Esophagus (tissue), 2 donors: Measurements from ENCODE around the gene HIPK1. TPM values are rescaled to one million over a fixed set of nuclear protein-coding genes. Genes with fewer than 3 reads are reported as not detected.
"Not testable (repeated sequence)": the region's sequence is repeated elsewhere in the genome, so short reads cannot be mapped to it uniquely, and the experiment has no call there.

Experiments used
- H3K27ac ChIP-seq, 2 donors: one replicate each; pipeline ENCODE4 v1.5.1; 2013; ENCODE audit warnings: low read depth in 2 of 2, mild to moderate bottlenecking in 2 of 2, inconsistent platforms in 1 of 2, low read length in 1 of 2, moderate library complexity in 1 of 2
- H3K27me3 ChIP-seq, 2 donors: one replicate each; pipeline ENCODE4 v1.6.1; 2013; ENCODE audit warnings: low read length in 2 of 2, control low read depth in 1 of 2, mild to moderate bottlenecking in 1 of 2; ENCODE audit not compliant: insufficient read depth in 2 of 2, control insufficient read depth in 1 of 2
- H3K36me3 ChIP-seq, 2 donors: one replicate each; pipeline ENCODE4 v1.6.1; 2013; ENCODE audit warnings: low read length in 1 of 2; ENCODE audit not compliant: control insufficient read depth in 2 of 2, insufficient read depth in 2 of 2
- H3K4me1 ChIP-seq, 2 donors: one replicate each; pipeline ENCODE4 v1.6.1; 2013; ENCODE audit warnings: low read length in 1 of 2; ENCODE audit not compliant: control insufficient read depth in 2 of 2, insufficient read depth in 2 of 2
- H3K4me3 ChIP-seq, 2 donors: one replicate each; pipeline ENCODE4 v1.5.1; 2013; ENCODE audit warnings: low read length in 2 of 2, mild to moderate bottlenecking in 2 of 2, low read depth in 1 of 2, moderate library complexity in 1 of 2
- H3K9me3 ChIP-seq, 2 donors: one replicate each; pipeline ENCODE4 v1.6.1; 2013; ENCODE audit warnings: mild to moderate bottlenecking in 2 of 2, low read depth in 1 of 2, low read length in 1 of 2, moderate library complexity in 1 of 2; ENCODE audit not compliant: control insufficient read depth in 2 of 2, insufficient read depth in 1 of 2
- WGBS, 2 donors: extraction: QIAGEN DNeasy Blood & Tissue Kit; methylation state at CpG; one replicate each; pipeline ENCODE4 v1.1.7; 2013; 5-methylcytosine and 5-hydroxymethylcytosine counted together
- polyA plus RNA-seq, 2 donors: library from polyadenylated mRNA; stranded (reverse); fragments of 200-250 nt; gene quantifications; one replicate each; pipeline ENCODE4 v1.2.3, GENCODE V29; 2013
- donor health status: healthy with polysubstance abuse.
- donor health status: Bipolar disorder and iron deficiency.

Gene HIPK1
- polyA plus RNA-seq, 2 donors, result 10.8 to 14.5 TPM

DNA sequence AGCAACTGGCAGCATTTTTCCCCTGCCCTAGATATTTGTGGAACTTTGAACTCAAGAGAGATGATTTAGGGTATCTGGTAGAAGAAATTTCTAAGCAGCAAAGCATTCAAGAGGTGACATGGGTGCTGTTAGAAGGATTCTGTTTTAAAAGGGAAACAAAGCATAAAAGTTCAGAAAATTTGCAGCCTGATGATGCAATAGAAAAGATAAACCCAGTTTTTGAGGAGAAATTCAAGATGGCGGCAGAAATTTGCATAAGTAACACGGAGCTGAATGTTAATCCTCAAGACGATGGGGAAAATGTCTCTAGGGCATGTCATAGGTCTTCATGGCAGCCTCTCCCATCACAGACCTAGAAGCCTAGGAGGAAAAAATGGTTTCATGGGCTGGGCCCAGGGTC lies 90.6 kb downstream of the HIPK1 start:
- H3K27me3 ChIP-seq, H3K36me3 ChIP-seq, H3K4me3 ChIP-seq, H3K9me3 ChIP-seq, H3K4me1 ChIP-seq, H3K27ac ChIP-seq: not testable (repeated sequence)
- 88 to 95% methylated on average over 3 of the region's 3 CpGs for WGBS, 2 donors

DNA sequence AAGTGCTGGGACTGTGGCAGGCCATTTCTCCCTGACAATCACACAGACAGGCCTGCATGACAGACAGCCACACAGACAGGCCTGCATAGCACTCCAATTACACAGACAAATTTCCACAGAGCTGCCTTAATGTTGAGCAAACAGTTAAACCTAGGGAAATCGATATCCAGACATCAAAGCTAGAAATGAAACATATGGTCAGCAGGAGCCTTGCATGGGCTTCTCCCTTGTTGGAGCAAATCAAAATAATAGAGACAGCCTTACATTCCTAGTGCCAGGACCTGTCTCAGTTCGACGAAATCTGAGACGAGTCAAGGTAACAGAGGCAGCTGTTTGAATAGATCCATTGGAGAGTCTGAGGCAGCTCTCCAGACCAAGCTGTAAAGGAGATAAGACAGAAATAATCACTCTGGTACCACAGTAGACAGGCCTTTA lies 92.6 kb downstream of the HIPK1 start:
- 51 to 56% methylated on average over 4 of the region's 4 CpGs for WGBS, 2 donors
- Histone ChIP-seq H3K4me3 (no peak overlapping the region), H3K27ac (no peak overlapping the region), H3K27me3 (no peaks in the 10 kb centered on the region), H3K36me3 (no peaks in the 10 kb centered on the region), H3K9me3 (peaks cover 0 to 2% of the 10 kb centered on the region in 2 donors), H3K4me1 (no peaks in the 10 kb centered on the region)

DNA sequence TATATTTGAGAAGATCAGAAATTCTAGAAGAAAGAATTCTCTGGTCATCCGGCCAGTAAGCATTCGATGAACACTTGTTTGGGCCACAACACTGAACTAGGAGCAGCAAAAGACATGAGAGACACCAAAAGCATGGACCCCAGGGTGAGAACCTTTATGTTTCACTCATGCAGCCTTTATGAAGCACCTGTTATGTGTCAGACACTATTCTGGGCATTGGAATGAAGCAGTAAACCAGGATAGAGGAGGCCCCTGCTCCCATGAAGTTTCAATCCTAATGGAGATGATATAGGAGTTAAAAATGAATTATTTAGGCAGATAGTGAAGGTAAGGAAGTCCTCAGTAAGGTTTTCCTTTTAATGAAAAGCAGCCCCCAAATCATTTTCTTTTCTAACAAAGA lies 93.8 kb downstream of the HIPK1 start:
- no peaks in the 10 kb centered on the region for H3K4me1 ChIP-seq
- no peaks in the 10 kb centered on the region for H3K27me3 ChIP-seq
- H3K36me3 ChIP-seq, result no peaks in the 10 kb centered on the region
- H3K4me3 ChIP-seq, result no peak overlapping the region
- H3K9me3 ChIP-seq, result peaks cover 0 to 2% of the 10 kb centered on the region in 2 donors
- no peak overlapping the region for H3K27ac ChIP-seq
- WGBS, 2 donors, result 93 to 98% methylated on average over 2 of the region's 2 CpGs

GRCh38 chr1:114023377-114023776 lies 94.3 kb downstream of the HIPK1 start:
- Histone ChIP-seq H3K4me3 (no peak overlapping the region), H3K36me3 (no peaks in the 10 kb centered on the region), H3K4me1 (no peaks in the 10 kb centered on the region), H3K27ac (no peak overlapping the region), H3K9me3 (peaks cover 0 to 2% of the 10 kb centered on the region in 2 donors), H3K27me3 (no peaks in the 10 kb centered on the region)
- WGBS, 2 donors, result 79 to 82% methylated on average over 6 of the region's 6 CpGs

GRCh38 chr1:114024049-114024448 lies 94.9 kb downstream of the HIPK1 start:
- Histone ChIP-seq H3K4me1 (no peaks in the 10 kb centered on the region), H3K36me3 (no peaks in the 10 kb centered on the region), H3K9me3 (peaks cover 0 to 2% of the 10 kb centered on the region in 2 donors), H3K27ac (no peak overlapping the region), H3K4me3 (no peak overlapping the region), H3K27me3 (no peaks in the 10 kb centered on the region)
- WGBS, 2 donors, result 84 to 86% methylated on average over 6 of the region's 6 CpGs

DNA sequence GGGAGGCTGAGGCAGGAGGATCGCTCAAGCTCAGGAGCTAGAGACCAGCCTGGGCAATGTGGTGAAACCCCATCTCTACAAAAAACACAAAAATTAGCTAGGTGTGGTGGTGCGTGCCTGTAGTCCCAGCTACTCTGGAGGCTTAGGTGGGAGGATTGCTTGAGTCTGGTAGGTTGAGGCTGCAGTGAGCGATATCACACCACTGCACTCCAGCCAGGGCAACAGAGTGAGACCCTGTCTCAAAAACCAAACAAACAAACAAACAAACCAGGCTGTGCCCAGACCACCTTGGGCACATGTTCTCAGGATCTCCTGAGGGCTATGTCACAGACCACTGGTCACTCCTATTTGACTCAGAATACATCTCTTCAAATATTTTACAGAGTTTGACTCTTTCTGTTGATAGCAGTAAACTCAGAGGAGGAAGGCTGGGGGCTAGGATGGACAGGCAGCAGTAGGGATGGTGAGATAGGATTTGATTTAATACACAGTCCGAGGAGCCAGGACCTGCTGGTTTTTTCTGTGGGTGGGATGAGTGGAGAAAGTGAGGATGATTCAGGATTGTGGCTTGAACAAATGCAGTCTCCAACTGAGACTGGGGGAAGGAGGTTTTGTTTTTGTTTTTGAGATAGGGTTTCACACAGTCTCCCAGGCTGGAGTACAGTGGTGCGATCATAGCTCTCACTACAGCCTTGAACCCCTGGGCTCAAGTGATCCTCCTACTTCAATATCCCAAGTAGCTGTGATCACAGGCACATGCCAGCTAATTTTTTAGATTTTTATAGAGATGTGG lies 96.7 kb downstream of the HIPK1 start:
- no peaks in the 10 kb centered on the region for H3K4me1 ChIP-seq
- no peaks in the 10 kb centered on the region for H3K27me3 ChIP-seq
- no peak overlapping the region for H3K4me3 ChIP-seq
- H3K9me3 ChIP-seq, result no peaks in the 10 kb centered on the region
- WGBS, 2 donors, result 94 to 97% methylated on average over 5 of the region's 5 CpGs
- H3K36me3 ChIP-seq, result no peaks in the 10 kb centered on the region
- H3K27ac ChIP-seq, result no peak overlapping the region

DNA sequence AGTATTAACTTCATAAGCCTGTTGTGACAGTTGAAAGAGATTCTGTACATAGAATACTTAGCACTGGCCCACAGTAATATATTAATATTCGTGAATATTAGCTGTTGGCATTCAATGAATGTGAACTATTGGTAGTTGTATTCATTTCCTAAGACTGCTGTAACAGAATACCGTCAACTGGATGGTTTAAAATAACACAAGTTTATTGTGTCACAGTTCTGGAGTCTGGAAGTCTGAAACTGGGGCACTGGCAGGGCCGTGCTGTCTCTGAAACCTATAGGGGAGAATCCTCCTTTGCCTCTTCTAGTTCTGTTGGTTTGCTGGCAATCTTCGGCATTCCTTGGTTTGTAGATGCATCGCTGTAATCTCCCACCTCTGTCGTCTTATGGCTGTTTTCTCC lies 97.7 kb downstream of the HIPK1 start:
- Histone ChIP-seq H3K4me1 (no peaks in the 10 kb centered on the region), H3K4me3 (no peak overlapping the region), H3K9me3 (no peaks in the 10 kb centered on the region), H3K27ac (no peak overlapping the region), H3K27me3 (no peaks in the 10 kb centered on the region), H3K36me3 (no peaks in the 10 kb centered on the region)
- 84 to 87% methylated on average over 6 of the region's 6 CpGs for WGBS, 2 donors

Other genes starting within 250 kb of the HIPK1 start
- gene PHTF1, start 169.8 kb upstream of the HIPK1 start, polyA plus RNA-seq, result 1 to 10 TPM; 1.6 to 2.3 TPM
- 1 to 10 TPM; 2.9 to 3.5 TPM for gene RSBN1, start 116.8 kb upstream of the HIPK1 start, polyA plus RNA-seq
- gene PTPN22, start 57.6 kb upstream of the HIPK1 start, polyA plus RNA-seq, result 1 to 10 TPM in 1 of 2 donors, under 1 TPM in 1; 0.76 to 1.5 TPM
- gene BCL2L15, start 41.7 kb upstream of the HIPK1 start, polyA plus RNA-seq, result 1 to 10 TPM; 4.2 to 4.6 TPM
- 10 to 100 TPM; 12.9 to 15.1 TPM for gene AP4B1, start 24.5 kb upstream of the HIPK1 start, polyA plus RNA-seq
- gene DCLRE1B, start 24.0 kb upstream of the HIPK1 start, polyA plus RNA-seq, result 1 to 10 TPM; 1.5 to 3.7 TPM
- 1 to 10 TPM; 4.7 to 6.7 TPM for gene OLFML3, start 50.1 kb downstream of the HIPK1 start, polyA plus RNA-seq
- not detected for gene SYT6, start 224.5 kb downstream of the HIPK1 start, polyA plus RNA-seq